Putamen (tissue), 1 donor: Measurements from ENCODE around the gene ESRRG.

Experiments
- DNase-seq: peaks from one replicate; pipeline ENCODE4 v3.0.0-alpha.2; 2016; ENCODE audit warnings: low spot score

Gene ESRRG

GRCh38 chr1:216627252-216627651 is 96.0 kb downstream of the ESRRG start:
- no peak for DNase-seq

GRCh38 chr1:216626394-216627067 is 96.7 kb downstream of the ESRRG start:
- DNase-seq: no peak

GRCh38 chr1:216621536-216621935 is 101.7 kb downstream of the ESRRG start:
- no peak for DNase-seq

GRCh38 chr1:216617081-216617875 is 106.0 kb downstream of the ESRRG start:
- DNase-seq: no peak

GRCh38 chr1:216616425-216616824 is 106.8 kb downstream of the ESRRG start:
- no peak for DNase-seq

- no peak for DNase-seq
Observed at GRCh38 chr1:216614011-216614934, 109.0 kb downstream of the ESRRG start.

GRCh38 chr1:216612291-216612690 is 110.9 kb downstream of the ESRRG start:
- DNase-seq: no peak

- no peak for DNase-seq
Observed at GRCh38 chr1:216607067-216607697, 116.0 kb downstream of the ESRRG start.

- DNase-seq: no peak
Observed at GRCh38 chr1:216606047-216606637, 117.1 kb downstream of the ESRRG start.

GRCh38 chr1:216604771-216605170 is 118.5 kb downstream of the ESRRG start:
- DNase-seq: no peak

- DNase-seq: peak; percentile 87
Observed at GRCh38 chr1:216600730-216601609, 122.3 kb downstream of the ESRRG start.

- DNase-seq: peak; percentile 6
Observed at GRCh38 chr1:216599851-216600250, 123.4 kb downstream of the ESRRG start.

GRCh38 chr1:216598448-216598847 is 124.8 kb downstream of the ESRRG start:
- DNase-seq: no peak

GRCh38 chr1:216596281-216596862 is 126.9 kb downstream of the ESRRG start:
- no peak for DNase-seq

GRCh38 chr1:216587715-216588114 is 135.5 kb downstream of the ESRRG start:
- DNase-seq: no peak

GRCh38 chr1:216582151-216582550 is 141.1 kb downstream of the ESRRG start:
- DNase-seq: no peak

- no peak for DNase-seq
Observed at GRCh38 chr1:216580538-216581057, 142.6 kb downstream of the ESRRG start.

- DNase-seq: no peak
Observed at GRCh38 chr1:216576234-216576937, 146.8 kb downstream of the ESRRG start.

- DNase-seq: no peak
Observed at GRCh38 chr1:216566641-216567205, 156.5 kb downstream of the ESRRG start.
